Measurements from ENCODE around the gene ADAM30.

The ADAM30 gene

DNA sequence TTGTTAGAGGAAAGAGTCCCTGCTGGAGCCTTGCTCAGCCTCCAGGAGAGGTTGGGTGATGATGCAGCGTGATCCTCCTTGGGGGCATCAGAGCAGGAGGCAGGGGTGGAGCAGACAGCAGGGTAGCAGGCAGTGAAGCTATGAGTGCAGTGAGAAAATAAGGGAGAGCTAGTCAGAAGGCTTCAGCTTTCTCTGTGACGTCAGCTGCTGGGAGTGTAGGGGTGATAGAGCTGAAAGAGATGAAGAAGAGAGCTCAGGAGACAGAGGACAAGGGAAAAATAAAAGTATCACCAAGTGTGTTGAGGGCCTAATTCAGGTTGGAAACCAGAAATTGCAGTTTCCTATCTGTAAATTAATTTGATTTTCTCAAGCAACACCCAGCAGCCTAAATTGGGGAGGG, 2.2 kb upstream of the ADAM30 start:
- H3K27ac ChIP-seq: no peak overlapping the region
- no peak for TF ChIP-seq ZFX (IDR thresholded peaks at IDR 0.05)
- TF ChIP-seq, protein P1, sequence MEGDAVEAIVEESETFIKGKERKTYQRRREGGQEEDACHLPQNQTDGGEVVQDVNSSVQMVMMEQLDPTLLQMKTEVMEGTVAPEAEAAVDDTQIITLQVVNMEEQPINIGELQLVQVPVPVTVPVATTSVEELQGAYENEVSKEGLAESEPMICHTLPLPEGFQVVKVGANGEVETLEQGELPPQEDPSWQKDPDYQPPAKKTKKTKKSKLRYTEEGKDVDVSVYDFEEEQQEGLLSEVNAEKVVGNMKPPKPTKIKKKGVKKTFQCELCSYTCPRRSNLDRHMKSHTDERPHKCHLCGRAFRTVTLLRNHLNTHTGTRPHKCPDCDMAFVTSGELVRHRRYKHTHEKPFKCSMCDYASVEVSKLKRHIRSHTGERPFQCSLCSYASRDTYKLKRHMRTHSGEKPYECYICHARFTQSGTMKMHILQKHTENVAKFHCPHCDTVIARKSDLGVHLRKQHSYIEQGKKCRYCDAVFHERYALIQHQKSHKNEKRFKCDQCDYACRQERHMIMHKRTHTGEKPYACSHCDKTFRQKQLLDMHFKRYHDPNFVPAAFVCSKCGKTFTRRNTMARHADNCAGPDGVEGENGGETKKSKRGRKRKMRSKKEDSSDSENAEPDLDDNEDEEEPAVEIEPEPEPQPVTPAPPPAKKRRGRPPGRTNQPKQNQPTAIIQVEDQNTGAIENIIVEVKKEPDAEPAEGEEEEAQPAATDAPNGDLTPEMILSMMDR (conservative IDR thresholded peaks at IDR 0.05): no peak

DNA sequence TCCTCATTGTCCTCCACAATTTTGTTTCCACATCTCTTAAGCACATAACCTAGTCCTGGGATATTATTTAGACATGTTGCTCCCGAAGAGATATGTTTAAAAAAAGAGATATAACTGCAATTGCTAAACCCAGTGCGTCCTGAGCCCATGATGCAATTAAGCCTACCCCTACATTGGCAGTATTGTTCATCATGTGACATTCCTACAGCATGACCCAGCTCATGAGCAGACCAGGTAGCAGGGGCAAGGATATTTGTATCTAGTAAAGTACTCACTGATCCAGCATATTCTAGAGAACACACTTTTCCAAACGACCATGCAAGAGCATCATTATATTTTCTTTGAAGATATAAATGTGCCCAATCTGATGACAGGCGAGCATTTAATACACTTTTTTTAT, 1.2 kb downstream of the ADAM30 start:
- no peak for TF ChIP-seq ZFX (IDR thresholded peaks at IDR 0.05)
- TF ChIP-seq, protein P1 (conservative IDR thresholded peaks at IDR 0.05): no peak
- no peak overlapping the region for H3K27ac ChIP-seq

DNA sequence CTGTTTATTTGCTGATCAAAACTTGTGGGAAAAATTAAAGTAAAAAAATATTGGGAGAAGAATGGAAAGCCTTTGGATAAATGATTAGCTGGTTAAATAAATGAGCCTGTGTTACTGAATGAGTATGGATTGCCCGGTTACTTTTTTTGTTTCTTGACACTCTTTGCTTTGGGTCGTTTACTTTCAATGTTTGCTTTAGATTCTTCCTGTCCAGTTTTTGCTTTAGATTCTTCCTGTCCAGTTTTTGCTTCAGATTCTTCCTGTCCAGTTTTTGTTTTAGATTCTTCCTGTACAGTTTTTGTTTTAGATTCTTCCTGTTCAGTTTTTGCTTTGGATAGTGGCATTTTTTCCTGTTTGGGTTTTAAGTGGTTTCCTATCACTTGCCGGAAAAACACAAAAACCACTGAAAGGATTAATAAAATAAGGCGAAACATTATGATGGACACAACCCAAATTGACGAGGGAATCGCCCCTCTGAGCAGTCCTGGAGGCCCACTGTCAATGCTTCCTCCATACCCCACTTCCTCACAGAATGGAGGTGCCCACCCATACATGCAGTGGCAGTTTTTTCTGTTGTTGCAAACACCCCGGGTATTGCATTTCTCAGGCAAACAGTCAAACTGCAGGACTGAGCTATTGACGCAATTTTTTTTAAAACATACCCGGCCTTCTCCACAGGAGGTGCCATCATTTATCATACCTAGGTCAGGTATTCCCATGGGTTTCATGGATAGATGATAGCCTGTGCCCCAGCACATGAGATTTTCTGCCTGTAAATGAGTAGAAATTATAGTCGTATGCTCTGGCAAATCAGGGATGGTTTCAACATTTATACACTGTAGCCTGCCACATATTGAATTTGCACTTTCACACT, 2.3 kb downstream of the ADAM30 start:
- TF ChIP-seq, protein P1 (conservative IDR thresholded peaks at IDR 0.05): no peak
- TF ChIP-seq ZFX (IDR thresholded peaks at IDR 0.05): no peak
- no peak overlapping the region for H3K27ac ChIP-seq

DNA sequence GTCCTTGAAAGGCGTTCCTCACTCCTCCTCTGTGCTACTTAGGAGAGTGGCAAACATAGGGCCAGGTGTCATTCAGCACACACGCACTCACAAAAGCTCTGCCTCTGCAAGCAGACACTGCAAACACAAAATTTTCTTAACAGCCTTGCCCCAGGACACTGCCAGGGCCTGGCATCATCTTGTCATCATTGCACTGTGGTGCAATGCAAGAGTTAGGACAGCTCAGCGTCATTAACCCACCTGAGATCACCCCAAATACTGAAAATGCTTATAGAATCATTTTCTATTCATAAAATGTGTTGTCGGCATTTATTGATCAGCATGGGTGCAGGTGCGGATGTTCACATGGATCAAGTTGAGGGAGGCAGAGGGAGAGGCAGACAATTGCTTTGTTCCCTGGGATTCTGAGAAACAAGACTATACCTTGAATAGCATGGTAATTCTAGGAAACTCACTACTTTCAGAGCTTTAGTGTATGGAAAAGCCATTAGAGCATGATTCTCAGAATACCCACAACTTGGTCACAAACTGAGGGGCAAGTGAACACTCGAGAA, 3.0 kb downstream of the ADAM30 start:
- TF ChIP-seq ZFX (IDR thresholded peaks at IDR 0.05): no peak
- TF ChIP-seq, protein P1 (conservative IDR thresholded peaks at IDR 0.05): no peak
- no peak overlapping the region for H3K27ac ChIP-seq

DNA sequence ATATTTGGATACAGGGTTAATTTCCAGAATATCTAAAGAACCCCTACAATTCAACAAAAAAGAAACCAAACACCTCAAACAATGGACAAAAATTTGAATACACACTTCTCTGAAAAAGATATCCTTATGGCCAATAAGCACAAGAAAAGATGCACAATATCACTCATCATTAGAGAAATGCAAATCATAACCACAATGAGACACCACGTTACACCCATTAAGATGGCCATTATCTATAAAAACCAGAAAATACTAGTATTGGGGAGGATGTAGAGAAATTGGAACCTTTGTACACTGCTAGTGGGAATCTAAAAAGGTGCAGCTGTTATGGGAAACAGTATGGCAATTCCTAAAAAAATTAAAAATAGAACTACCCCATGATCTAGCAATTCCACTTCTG, 4.9 kb downstream of the ADAM30 start:
- no peak overlapping the region for H3K27ac ChIP-seq
- TF ChIP-seq, protein P1 (conservative IDR thresholded peaks at IDR 0.05): no peak
- no peak for TF ChIP-seq ZFX (IDR thresholded peaks at IDR 0.05)

DNA sequence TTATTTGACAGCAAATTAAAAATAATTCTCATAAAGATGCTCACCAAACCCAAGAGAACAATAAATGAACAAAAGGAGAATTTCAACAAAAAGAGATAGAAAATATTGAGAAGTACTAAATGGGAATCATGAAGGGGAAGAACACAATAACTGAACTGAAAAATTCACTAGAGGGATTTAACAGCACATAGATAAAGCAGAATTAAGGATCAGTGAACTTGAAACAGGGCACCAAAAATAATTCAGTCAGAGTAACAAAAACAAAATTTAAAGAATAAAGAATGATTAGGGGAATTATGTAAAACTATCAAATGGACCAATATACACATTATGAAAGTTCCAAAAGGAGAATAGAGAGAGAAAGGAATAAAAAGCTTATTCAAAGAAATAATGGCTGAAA, 7.8 kb downstream of the ADAM30 start:
- TF ChIP-seq, protein P1 (conservative IDR thresholded peaks at IDR 0.05): no peak
- no peak for TF ChIP-seq ZFX (IDR thresholded peaks at IDR 0.05)
- no peak overlapping the region for H3K27ac ChIP-seq

DNA sequence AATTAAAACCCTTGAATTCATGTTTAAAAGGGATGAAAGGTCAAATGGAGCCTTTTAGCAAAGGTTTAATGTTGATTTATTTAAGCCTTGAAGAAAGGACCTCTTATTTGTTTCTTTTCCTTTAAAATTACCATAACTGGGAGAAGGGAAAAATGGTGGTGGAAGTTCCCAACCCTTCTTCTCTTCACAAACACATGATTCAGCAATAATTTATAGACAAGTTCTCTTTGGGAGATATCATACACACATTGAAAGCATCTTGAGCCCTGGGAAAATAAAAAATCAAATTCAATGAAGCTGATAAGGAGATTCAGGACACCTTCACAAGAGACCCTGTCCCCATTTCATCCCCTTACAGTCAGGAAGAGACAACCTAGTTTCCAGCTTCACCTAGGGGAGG, 8.9 kb downstream of the ADAM30 start:
- TF ChIP-seq, protein P1 (conservative IDR thresholded peaks at IDR 0.05): no peak
- no peak for TF ChIP-seq ZFX (IDR thresholded peaks at IDR 0.05)
- no peak overlapping the region for H3K27ac ChIP-seq
